MM.1S (cell line): ENCODE measurements around the gene ADARB1.

Experiments used
- DNase-seq: peaks from one replicate; pipeline ENCODE4 v3.0.0-alpha.2; 2015
- H2AFZ ChIP-seq: fragments of 300-600 bp; sonication (generic); 2 replicates; pipeline ENCODE4 v1.6.0; 2016; ENCODE audit warnings: antibody characterized with exemption, low read length
- H3F3A ChIP-seq: fragments of 300-600 bp; sonication (generic); 2 replicates; pipeline ENCODE4 v1.6.1; 2016; ENCODE audit warnings: mild to moderate bottlenecking, antibody characterized with exemption, low read length, moderate library complexity, mixed read lengths; ENCODE audit not compliant: insufficient read depth
- H3K27ac ChIP-seq: fragments of 300-600 bp; sonication (generic); 2 replicates; pipeline ENCODE4 v1.5.1; 2016; ENCODE audit warnings: mild to moderate bottlenecking, low read length
- H3K27me3 ChIP-seq: fragments of 300-600 bp; sonication (generic); replicated peaks from 2 replicates; pipeline ENCODE4 v1.6.0; 2016; ENCODE audit warnings: low read length; ENCODE audit not compliant: insufficient read depth
- H3K36me3 ChIP-seq: fragments of 300-600 bp; sonication (generic); replicated peaks from 2 replicates; pipeline ENCODE4 v1.6.1; 2016; ENCODE audit warnings: mild to moderate bottlenecking, low read length, mixed read lengths; ENCODE audit not compliant: insufficient read depth
- H3K4me1 ChIP-seq: fragments of 300-600 bp; sonication (generic); 2 replicates; pipeline ENCODE4 v1.6.1; 2016; ENCODE audit warnings: low read length, mixed read lengths
- H3K4me2 ChIP-seq: fragments of 300-600 bp; sonication (generic); 2 replicates; pipeline ENCODE4 v1.6.0; 2016; ENCODE audit warnings: low read depth, low read length
- H3K4me3 ChIP-seq: fragments of 300-600 bp; sonication (generic); 2 replicates; pipeline ENCODE4 v1.5.1; 2016; ENCODE audit warnings: low read length, mixed read lengths
- H3K79me2 ChIP-seq: fragments of 300-600 bp; sonication (generic); 2 replicates; pipeline ENCODE4 v1.6.1; 2016; ENCODE audit warnings: mixed run types, low read length, mixed read lengths
- H3K9ac ChIP-seq: fragments of 300-600 bp; sonication (generic); 2 replicates; pipeline ENCODE4 v1.6.1; 2016; ENCODE audit warnings: low read length, mixed read lengths
- H3K9me2 ChIP-seq: fragments of 300-600 bp; sonication (generic); replicated peaks from 2 replicates; pipeline ENCODE4 v1.6.1; 2016; ENCODE audit warnings: mild to moderate bottlenecking, low read length, mixed read lengths; ENCODE audit not compliant: insufficient read depth
- H3K9me3 ChIP-seq: fragments of 300-600 bp; sonication (generic); replicated peaks from 2 replicates; pipeline ENCODE4 v1.6.1; 2016; ENCODE audit warnings: mild to moderate bottlenecking, low read length, mixed read lengths; ENCODE audit not compliant: insufficient read depth
- H4K20me1 ChIP-seq: fragments of 300-600 bp; sonication (generic); 2 replicates; pipeline ENCODE4 v1.6.1; 2016; ENCODE audit warnings: mild to moderate bottlenecking, low read length, moderate library complexity, mixed read lengths; ENCODE audit not compliant: insufficient read depth
- CTCF ChIP-seq: fragments of 300-600 bp; sonication (generic); IDR thresholded peaks from 2 replicates; pipeline ENCODE4 v1.5.1; 2016; ENCODE audit warnings: antibody characterized with exemption, low read length, mixed read lengths
- EZH2 ChIP-seq: fragments of 300-600 bp; sonication (generic); optimal IDR thresholded peaks from 2 replicates; pipeline ENCODE3; 2017; ENCODE audit warnings: low read depth, mild to moderate bottlenecking, antibody characterized with exemption, low read length, mixed read lengths
- EZH2phosphoT487 ChIP-seq: fragments of 300-600 bp; sonication (generic); IDR thresholded peaks from 2 replicates; pipeline ENCODE4 v1.6.1; 2018; ENCODE audit warnings: antibody characterized with exemption, low read length

ADARB1 gene

GRCh38 chr21:45079351-45079750, 5.0 kb downstream of the ADARB1 start:
- no peak overlapping the region for H3K4me3 ChIP-seq
- H3K27ac ChIP-seq: no peak overlapping the region
- H3K9ac ChIP-seq: no peak overlapping the region
- no peak for TF ChIP-seq CTCF
- no peak for TF ChIP-seq EZH2
- no peak for TF ChIP-seq EZH2phosphoT487
- H3F3A ChIP-seq: no peaks in the 10 kb centered on the region
- H3K27me3 ChIP-seq: peaks cover 93% of the 10 kb centered on the region
- H3K9me2 ChIP-seq: no peaks in the 10 kb centered on the region
- no peaks in the 10 kb centered on the region for H4K20me1 ChIP-seq
- H3K4me1 ChIP-seq: no peaks in the 10 kb centered on the region
- H3K9me3 ChIP-seq: no peaks in the 10 kb centered on the region
- no peak overlapping the region for H3K4me2 ChIP-seq
- no peaks in the 10 kb centered on the region for H3K36me3 ChIP-seq
- DNase-seq: no peak
- H2AFZ ChIP-seq: no peak overlapping the region
- no peaks in the 10 kb centered on the region for H3K79me2 ChIP-seq

- Histone ChIP-seq H4K20me1 (no peaks in the 10 kb centered on the region), H3K9me2 (no peaks in the 10 kb centered on the region), H3K9ac (no peak overlapping the region), H3K36me3 (no peaks in the 10 kb centered on the region), H3K9me3 (no peaks in the 10 kb centered on the region), H3K4me3 (no peak overlapping the region), H2AFZ (no peak overlapping the region), H3K27ac (no peak overlapping the region), H3K4me2 (no peak overlapping the region), H3K79me2 (no peaks in the 10 kb centered on the region), H3K4me1 (no peaks in the 10 kb centered on the region), H3F3A (no peaks in the 10 kb centered on the region), H3K27me3 (peaks cover 98% of the 10 kb centered on the region)
- DNase-seq: no peak
- TF ChIP-seq EZH2: no peak
- TF ChIP-seq EZH2phosphoT487: no peak
- TF ChIP-seq CTCF: no peak
These were observed 5.9 kb downstream of the ADARB1 start for GRCh38 chr21:45080232-45080631.

- Histone ChIP-seq H3K9me2 (no peaks in the 10 kb centered on the region), H3K9ac (no peak overlapping the region), H3K9me3 (no peaks in the 10 kb centered on the region), H3K36me3 (no peaks in the 10 kb centered on the region), H3K4me2 (no peak overlapping the region), H3K4me1 (no peaks in the 10 kb centered on the region), H3K79me2 (no peaks in the 10 kb centered on the region), H3K4me3 (no peak overlapping the region), H4K20me1 (no peaks in the 10 kb centered on the region), H3K27ac (no peak overlapping the region), H2AFZ (no peak overlapping the region), H3K27me3 (peaks cover 98% of the 10 kb centered on the region), H3F3A (no peaks in the 10 kb centered on the region)
- no peak for TF ChIP-seq EZH2
- no peak for TF ChIP-seq CTCF
- no peak for TF ChIP-seq EZH2phosphoT487
- no peak for DNase-seq
These were observed 6.4 kb downstream of the ADARB1 start for GRCh38 chr21:45080639-45081414.
